WI38 (cell line): ENCODE results near the gene CADM2.

Experiments
- H3K4me3 ChIP-seq: 2 replicates; pipeline ENCODE4 v1.5.1; 2011; ENCODE audit warnings: low read depth, mild to moderate bottlenecking, control low read depth, low read length
- CTCF ChIP-seq: IDR thresholded peaks from 2 replicates; pipeline ENCODE4 v1.5.1; 2012; ENCODE audit warnings: low read depth, mild to moderate bottlenecking, control low read depth, low read length

The CADM2 gene

GRCh38 chr3:85244091-85244490, 285.3 kb downstream of the CADM2 start:
- H3K4me3 ChIP-seq = no peak overlapping the region
- TF ChIP-seq CTCF = no peak

DNA sequence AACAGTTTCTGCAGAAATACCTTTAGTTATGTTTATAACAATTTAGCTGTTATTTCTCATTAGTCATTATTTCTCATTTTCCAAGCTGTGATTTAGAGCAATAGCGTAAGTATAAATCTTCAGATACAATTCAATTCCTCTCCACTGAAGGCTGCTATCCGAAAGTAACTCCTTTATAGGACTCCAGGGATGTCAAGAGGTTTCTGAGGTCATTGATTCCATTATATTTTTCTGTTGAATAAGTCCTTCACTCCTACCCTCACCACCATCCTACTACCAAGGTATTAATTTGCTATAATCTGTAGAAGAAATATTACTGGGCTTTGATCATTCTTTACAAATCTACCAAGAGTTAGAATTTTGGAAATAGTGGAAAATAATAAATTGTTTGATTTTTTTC, 285.7 kb downstream of the CADM2 start:
- TF ChIP-seq CTCF = no peak
- H3K4me3 ChIP-seq = no peak overlapping the region

GRCh38 chr3:85251766-85252165, 293.0 kb downstream of the CADM2 start:
- no peak for TF ChIP-seq CTCF

DNA sequence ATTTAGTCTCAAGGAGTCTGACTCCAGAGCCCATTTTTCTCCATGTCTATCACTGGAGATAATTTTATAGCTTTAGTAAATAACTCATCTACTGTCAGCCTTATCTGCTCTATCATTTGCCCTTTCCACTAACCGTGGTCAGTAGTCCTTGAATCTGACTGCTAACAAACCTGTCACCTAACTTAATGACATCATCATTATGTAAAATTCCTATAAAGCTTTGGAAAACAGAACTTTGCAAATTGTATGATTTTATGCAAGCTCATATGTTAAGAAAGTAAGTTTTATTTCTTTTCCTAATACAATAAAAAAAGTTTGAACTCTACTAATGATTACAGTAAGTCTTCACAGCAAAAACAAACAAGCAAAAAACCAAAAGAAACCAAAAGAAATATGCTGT, 293.9 kb downstream of the CADM2 start:
- H3K4me3 ChIP-seq = no peak overlapping the region
- no peak for TF ChIP-seq CTCF

More at GRCh38 chr3:85251766-85252165, 293.0 kb downstream of the CADM2 start:
- H3K4me3 ChIP-seq = no peak overlapping the region

DNA sequence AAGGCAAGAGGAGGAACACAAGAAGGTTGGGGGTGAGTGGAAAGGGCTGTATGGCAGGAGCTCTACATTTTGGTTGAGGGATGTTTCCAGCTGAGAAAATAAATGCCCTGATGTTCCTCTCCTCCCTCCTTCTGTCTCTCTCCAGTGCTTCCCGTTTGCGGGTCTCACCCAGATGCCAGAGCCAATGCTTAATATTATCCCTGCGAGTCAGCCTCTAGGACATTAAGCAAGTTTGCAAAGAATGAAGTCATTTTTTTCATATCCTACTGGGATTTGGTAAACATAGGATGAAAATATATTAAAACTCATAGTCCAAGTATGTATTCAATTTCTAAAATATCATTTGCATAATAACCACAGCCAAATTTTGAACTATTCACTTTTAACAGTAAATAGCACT, 295.9 kb downstream of the CADM2 start:
- no peak for TF ChIP-seq CTCF

GRCh38 chr3:85255949-85256348, 297.2 kb downstream of the CADM2 start:
- TF ChIP-seq CTCF = no peak

More for the DNA sequence above, 295.9 kb downstream of the CADM2 start:
- H3K4me3 ChIP-seq = no peak overlapping the region

GRCh38 chr3:85258326-85258725, 299.5 kb downstream of the CADM2 start:
- no peak overlapping the region for H3K4me3 ChIP-seq
- no peak for TF ChIP-seq CTCF

More at GRCh38 chr3:85255949-85256348, 297.2 kb downstream of the CADM2 start:
- H3K4me3 ChIP-seq = no peak overlapping the region
